H9 (cell line): ENCODE measurements around the gene KNG1. TPM values are rescaled to one million over a fixed set of nuclear protein-coding genes. Genes with fewer than 3 reads are reported as not detected.

Experiments used
- DNase-seq: peaks from one replicate; pipeline ENCODE4 v3.0.0-alpha.2; 2017
- H2AFZ ChIP-seq: one replicate; pipeline ENCODE4 v1.6.1; 2013; ENCODE audit warnings: mild to moderate bottlenecking, low read length, control low read depth, moderate library complexity
- H2AK5ac ChIP-seq: 2 replicates; pipeline ENCODE4 v1.6.1; 2013; ENCODE audit warnings: low read length, control low read depth, mixed read lengths; ENCODE audit not compliant: insufficient read length
- H2BK120ac ChIP-seq: one replicate; pipeline ENCODE4 v1.6.1; 2013; ENCODE audit warnings: low read depth, mild to moderate bottlenecking, low read length, control low read depth, inconsistent platforms; ENCODE audit not compliant: poor library complexity, severe bottlenecking
- H2BK12ac ChIP-seq: 2 replicates; pipeline ENCODE4 v1.6.1; 2013; ENCODE audit warnings: low read length, control low read depth, mixed read lengths, low read depth; ENCODE audit not compliant: insufficient read length
- H2BK15ac ChIP-seq: 2 replicates; pipeline ENCODE4 v1.6.1; 2013; ENCODE audit warnings: low read depth, low read length, control low read depth
- H2BK20ac ChIP-seq: one replicate; pipeline ENCODE4 v1.6.1; 2013; ENCODE audit warnings: low read depth, mild to moderate bottlenecking, low read length, control low read depth, inconsistent platforms; ENCODE audit not compliant: poor library complexity, severe bottlenecking
- H2BK5ac ChIP-seq: 2 replicates; pipeline ENCODE4 v1.6.1; 2013; ENCODE audit warnings: low read length, control low read depth, mixed read lengths; ENCODE audit not compliant: insufficient read length
- H3K14ac ChIP-seq: 2 replicates; pipeline ENCODE4 v1.6.1; 2013; ENCODE audit warnings: low read length, control low read depth; ENCODE audit not compliant: insufficient read depth
- H3K18ac ChIP-seq: 2 replicates; pipeline ENCODE4 v1.6.1; 2013; ENCODE audit warnings: low read depth, mild to moderate bottlenecking, mixed read lengths, low read length, control low read depth; ENCODE audit not compliant: insufficient read length
- H3K23ac ChIP-seq: 2 replicates; pipeline ENCODE4 v1.6.1; 2013; ENCODE audit warnings: low read length, control low read depth, mixed read lengths, low read depth; ENCODE audit not compliant: insufficient read length
- H3K23me2 ChIP-seq: 2 replicates; pipeline ENCODE4 v1.6.1; 2013; ENCODE audit warnings: low read depth, mild to moderate bottlenecking, mixed read lengths, low read length, control low read depth; ENCODE audit not compliant: insufficient read length, poor library complexity, severe bottlenecking
- H3K27ac ChIP-seq: 2 replicates; pipeline ENCODE4 v1.5.1; 2013; ENCODE audit warnings: low read length, control low read depth, mixed read lengths, low read depth; ENCODE audit not compliant: insufficient read length
- H3K27me3 ChIP-seq: 2 replicates; pipeline ENCODE4 v1.6.1; 2013; ENCODE audit warnings: low read length, control low read depth, inconsistent platforms; ENCODE audit not compliant: insufficient read depth
- H3K4ac ChIP-seq: 2 replicates; pipeline ENCODE4 v1.6.1; 2013; ENCODE audit warnings: low read depth, mild to moderate bottlenecking, control low read depth, inconsistent platforms, low read length, moderate library complexity
- H3K4me1 ChIP-seq: 2 replicates; pipeline ENCODE4 v1.6.1; 2013; ENCODE audit warnings: low read length, control low read depth, inconsistent platforms; ENCODE audit not compliant: insufficient read depth
- H3K4me2 ChIP-seq: 2 replicates; pipeline ENCODE4 v1.6.1; 2013; ENCODE audit warnings: low read length, control low read depth, mixed read lengths; ENCODE audit not compliant: insufficient read length, insufficient read depth
- H3K56ac ChIP-seq: 2 replicates; pipeline ENCODE4 v1.6.1; 2013; ENCODE audit warnings: low read depth, mild to moderate bottlenecking, mixed read lengths, low read length, control low read depth; ENCODE audit not compliant: insufficient read length
- H3K79me1 ChIP-seq: 2 replicates; pipeline ENCODE4 v1.6.1; 2013; ENCODE audit warnings: low read depth, mild to moderate bottlenecking, moderate library complexity, low read length, control low read depth, inconsistent platforms; ENCODE audit not compliant: insufficient read depth, poor library complexity, severe bottlenecking
- H3K79me2 ChIP-seq: 2 replicates; pipeline ENCODE4 v1.6.1; 2013; ENCODE audit warnings: low read length, control low read depth, inconsistent platforms; ENCODE audit not compliant: insufficient read depth
- H3K9ac ChIP-seq: 2 replicates; pipeline ENCODE4 v1.6.1; 2013; ENCODE audit warnings: low read length, control low read depth, mixed read lengths; ENCODE audit not compliant: insufficient read length; ENCODE audit errors: extremely low read depth
- H3K9me3 ChIP-seq: one replicate; pipeline ENCODE4 v1.6.1; 2013; ENCODE audit warnings: low read depth, low read length, inconsistent platforms; ENCODE audit not compliant: control insufficient read depth
- H3T11ph ChIP-seq: one replicate; pipeline ENCODE4 v1.6.1; 2013; ENCODE audit warnings: mild to moderate bottlenecking, low read length, control low read depth, inconsistent platforms
- H4K20me1 ChIP-seq: one replicate; pipeline ENCODE4 v1.6.1; 2013; ENCODE audit not compliant: control insufficient read depth, insufficient read length, insufficient read depth
- H4K5ac ChIP-seq: 2 replicates; pipeline ENCODE4 v1.6.1; 2013; ENCODE audit warnings: low read depth, mild to moderate bottlenecking, mixed read lengths, low read length, control low read depth; ENCODE audit not compliant: insufficient read length
- H4K8ac ChIP-seq: replicated peaks from 2 replicates; pipeline ENCODE4 v1.6.1; 2013; ENCODE audit warnings: low read length, control low read depth, mixed read lengths, low read depth; ENCODE audit not compliant: insufficient read length
- H4K91ac ChIP-seq: 2 replicates; pipeline ENCODE4 v1.6.1; 2013; ENCODE audit warnings: low read depth, mild to moderate bottlenecking, moderate library complexity, mixed read lengths, low read length, control low read depth; ENCODE audit not compliant: insufficient read length
- H3K27ac Mint-ChIP-seq, 3 experiments: 2 replicates in 2 of 3; 3 replicates in 1 of 3; pipeline ENCODE4 v1.8.0; 2020 to 2021; ENCODE audit warnings: mixed read lengths in 3 of 3, mild to moderate bottlenecking in 1 of 3, moderate library complexity in 1 of 3
- H3K27me3 Mint-ChIP-seq: 2 replicates; pipeline ENCODE4 v1.8.0; 2021; ENCODE audit warnings: low read depth, mild to moderate bottlenecking, moderate library complexity, mixed read lengths
- H3K36me3 Mint-ChIP-seq, 3 experiments: 2 replicates in 2 of 3; 3 replicates in 1 of 3; pipeline ENCODE4 v1.8.0; 2020 to 2021; ENCODE audit warnings: low read depth in 3 of 3, mixed read lengths in 3 of 3; ENCODE audit not compliant: insufficient read depth in 1 of 3
- H3K4me1 Mint-ChIP-seq, 2 experiments: 2 replicates each; pipeline ENCODE4 v1.8.0; 2020; ENCODE audit warnings: mixed read lengths in 2 of 2
- H3K4me3 Mint-ChIP-seq, 2 experiments: 2 replicates in 1 of 2; 3 replicates in 1 of 2; pipeline ENCODE4 v1.8.0; 2020 to 2021; ENCODE audit warnings: mild to moderate bottlenecking in 2 of 2, mixed read lengths in 2 of 2, moderate library complexity in 1 of 2
- H3K9me3 Mint-ChIP-seq, 2 experiments: 2 replicates in 1 of 2; 3 replicates in 1 of 2; pipeline ENCODE4 v1.8.0; 2020; ENCODE audit warnings: mild to moderate bottlenecking in 2 of 2, mixed read lengths in 2 of 2, moderate library complexity in 1 of 2
- CTCF ChIP-seq: fragments of 200-600 bp; sonication (generic); conservative IDR thresholded peaks from 3 replicates; pipeline ENCODE4 v1.8.0; 2021; ENCODE audit warnings: antibody characterized with exemption, mild to moderate bottlenecking
- WGBS: extraction: QIAGEN DNeasy Blood & Tissue Kit; methylation state at CpG from one replicate; pipeline ENCODE4 v1.1.7; 2013; ENCODE audit warnings: missing lambda C conversion rate, low lambda C conversion rate, mixed read lengths; ENCODE audit not compliant: insufficient read length; ENCODE audit errors: extremely low coverage; 5-methylcytosine and 5-hydroxymethylcytosine counted together
- total RNA-seq: library from RNA; stranded (reverse); gene quantifications from 2 replicates; pipeline ENCODE4 v1.2.1, GENCODE V29; 2021

Gene KNG1
- total RNA-seq, 1 experiment from 2014 or later: not detected

DNA sequence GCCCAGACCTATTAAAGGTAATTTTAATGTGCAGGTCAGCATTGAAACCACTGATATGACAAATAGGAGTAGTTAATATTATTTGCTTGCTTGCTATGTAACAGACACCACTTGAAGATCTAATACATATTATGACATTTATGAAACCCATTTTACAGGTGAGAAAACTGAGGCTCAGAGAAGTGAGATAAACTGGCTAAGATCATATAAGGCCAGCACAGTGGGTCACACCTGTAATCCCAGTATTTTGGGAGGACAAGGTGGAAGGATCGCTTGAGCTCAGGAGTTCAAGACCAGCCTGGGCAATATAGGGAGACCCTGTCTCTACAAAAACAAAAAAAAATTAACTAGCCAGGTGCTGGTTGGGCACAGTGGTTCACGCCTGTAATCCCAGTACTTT, 33.2 kb downstream of the KNG1 start:
- no peak overlapping the region for H4K5ac ChIP-seq
- H2BK15ac ChIP-seq: no peak overlapping the region
- H3K4me1 Mint-ChIP-seq: peaks cover 12 to 15% of the 10 kb centered on the region in 2 experiments
- no peak overlapping the region for H4K91ac ChIP-seq
- no peak overlapping the region for H3K9ac ChIP-seq
- no peak overlapping the region for H2AFZ ChIP-seq
- no peaks in the 10 kb centered on the region for H3K9me3 Mint-ChIP-seq
- H3K4ac ChIP-seq: no peak overlapping the region
- H3K27me3 Mint-ChIP-seq: peaks cover 2% of the 10 kb centered on the region
- no peaks in the 10 kb centered on the region for H3K9me3 ChIP-seq
- H2BK20ac ChIP-seq: no peak overlapping the region
- no peak overlapping the region for H3K27ac Mint-ChIP-seq
- H3K56ac ChIP-seq: no peak overlapping the region
- peaks cover 2% of the 10 kb centered on the region; the same call in 1 of the 2 replicates for H3K79me2 ChIP-seq
- H3K23me2 ChIP-seq: no peaks in the 10 kb centered on the region
- no peak overlapping the region for H2AK5ac ChIP-seq
- no peak overlapping the region for H3K18ac ChIP-seq
- no peak overlapping the region for H3K4me2 ChIP-seq
- no peak overlapping the region for H3K4me3 Mint-ChIP-seq
- no peak for DNase-seq
- H3K23ac ChIP-seq: no peak overlapping the region
- H4K20me1 ChIP-seq: no peaks in the 10 kb centered on the region
- peaks cover 4% of the 10 kb centered on the region; the same call in 1 of the 2 replicates for H3K4me1 ChIP-seq
- no peak overlapping the region for H4K8ac ChIP-seq
- no peak overlapping the region for H2BK120ac ChIP-seq
- H3K27me3 ChIP-seq: no peaks in the 10 kb centered on the region
- no peaks in the 10 kb centered on the region for H3K79me1 ChIP-seq
- no peak overlapping the region for H3T11ph ChIP-seq
- no peak overlapping the region for H3K27ac ChIP-seq
- H3K14ac ChIP-seq: no peak overlapping the region
- no CpG with 5 or more reads among the region's 2 CpGs for WGBS
- no peaks in the 10 kb centered on the region; a peak in 1 of 7 replicates for H3K36me3 Mint-ChIP-seq
- no peak overlapping the region for H2BK5ac ChIP-seq
- H2BK12ac ChIP-seq: no peak overlapping the region
- no peak for TF ChIP-seq CTCF
